ENCODE data around the gene TSPO. TPM values are rescaled to one million over a fixed set of nuclear protein-coding genes. Genes with fewer than 3 reads are reported as not detected.
"Not testable (repeated sequence)": the region's sequence is repeated elsewhere in the genome, so short reads cannot be mapped to it uniquely, and the experiment has no call there.

The TSPO gene
- total RNA-seq, 1 donor from 2014 or later, result 310 TPM

DNA sequence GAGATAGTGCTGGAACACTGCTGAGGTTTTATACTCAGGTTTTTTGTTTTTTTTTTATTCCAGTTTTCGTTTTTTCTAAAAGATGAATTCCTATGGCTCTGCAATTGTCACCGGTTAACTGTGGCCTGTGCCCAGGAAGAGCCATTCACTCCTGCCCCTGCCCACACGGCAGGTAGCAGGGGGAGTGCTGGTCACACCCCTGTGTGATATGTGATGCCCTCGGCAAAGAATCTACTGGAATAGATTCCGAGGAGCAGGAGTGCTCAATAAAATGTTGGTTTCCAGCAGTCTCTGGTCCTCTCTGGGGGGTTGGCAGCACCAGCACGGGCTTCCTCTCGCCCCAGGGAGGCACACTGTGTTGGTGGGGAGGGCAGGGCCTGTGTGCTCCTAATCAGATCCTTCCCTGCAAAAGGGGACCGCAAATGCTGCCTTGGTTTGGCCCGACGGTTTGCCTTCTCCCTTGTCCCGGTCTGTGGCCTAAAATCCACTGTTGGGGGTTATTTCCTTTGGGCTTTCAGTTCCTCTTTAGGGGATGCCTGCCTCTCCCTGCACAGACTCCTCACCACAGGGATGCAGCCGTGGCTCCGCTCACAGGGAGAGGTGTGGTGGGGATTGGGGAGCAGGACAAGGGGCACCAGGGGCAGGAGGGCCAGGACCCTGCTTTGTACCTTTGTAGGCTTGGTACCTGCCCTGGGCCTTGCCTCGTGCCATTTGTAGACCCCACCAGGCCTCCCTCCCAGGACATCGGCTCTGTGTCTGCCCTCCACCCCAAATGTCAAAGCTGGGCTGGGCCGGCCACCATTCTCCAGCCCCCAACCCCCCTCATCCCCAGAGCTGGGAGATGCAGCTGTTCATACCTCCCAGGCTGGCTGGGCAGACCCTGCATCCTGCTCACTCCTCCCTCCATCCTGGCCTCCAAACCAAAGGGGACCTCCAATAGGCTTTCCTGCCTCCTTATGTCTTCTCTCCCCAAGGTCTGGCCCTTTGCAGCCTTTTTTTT, 21.6 kb upstream of the TSPO start:
- no peak for DNase-seq (ENCODE audit: low read depth in 2 of 2)

DNA sequence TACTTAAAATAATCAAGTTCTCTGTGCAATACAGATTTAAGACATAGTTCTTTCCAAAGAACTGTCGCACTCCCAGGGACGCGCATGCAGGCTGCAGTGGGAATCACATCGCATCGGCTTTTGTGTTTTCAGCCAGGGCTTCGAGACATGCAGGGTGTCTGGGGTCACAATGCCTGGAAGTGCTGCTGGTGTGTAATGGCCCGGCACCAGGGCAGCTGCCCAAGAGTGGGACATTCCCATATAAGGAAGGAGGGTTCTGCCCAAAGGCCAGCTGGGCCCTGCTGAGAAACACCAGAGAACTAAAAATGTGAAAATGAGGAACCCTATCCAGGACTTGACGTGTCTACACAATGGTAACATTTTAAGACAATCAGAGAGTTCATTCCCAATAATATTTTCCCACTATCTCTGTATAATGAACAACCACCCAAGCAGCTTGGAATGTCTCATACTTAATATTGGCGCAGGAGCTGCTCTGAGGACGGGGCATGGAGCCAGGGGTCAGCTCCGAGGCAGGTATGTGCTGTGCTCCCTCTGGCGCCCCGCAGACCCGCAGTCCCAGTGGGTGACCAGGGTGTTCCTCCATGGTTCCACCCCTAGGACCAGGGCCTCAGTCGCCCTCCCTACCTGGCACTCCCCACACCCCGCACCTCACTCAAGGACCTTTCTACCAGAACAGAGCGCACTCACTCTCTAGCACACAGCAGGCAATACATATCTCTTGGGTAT, 19.4 kb upstream of the TSPO start:
- peak; percentile 20 to 67 for DNase-seq (ENCODE audit: low read depth in 2 of 2)

DNA sequence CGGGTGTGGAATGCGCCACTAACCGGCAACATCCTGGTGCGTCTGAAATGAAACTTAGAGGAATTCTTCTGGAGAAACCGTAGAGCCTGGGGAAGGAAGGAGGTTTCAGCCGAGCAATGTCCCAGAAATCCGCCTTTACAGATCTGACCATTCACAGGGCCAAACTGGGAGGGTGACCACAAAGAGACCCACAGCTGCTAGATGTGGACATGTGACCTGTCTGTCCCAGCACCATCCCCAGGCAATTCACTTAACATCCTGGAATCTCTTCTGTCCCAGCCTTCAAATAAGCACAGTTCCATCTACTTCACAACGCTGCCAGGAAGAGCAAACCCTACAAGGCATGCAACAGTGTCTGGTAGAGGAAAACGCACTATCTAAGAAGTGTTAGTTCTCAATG, 18.0 kb upstream of the TSPO start:
- DNase-seq (ENCODE audit: low read depth in 2 of 2), result no peak

DNA sequence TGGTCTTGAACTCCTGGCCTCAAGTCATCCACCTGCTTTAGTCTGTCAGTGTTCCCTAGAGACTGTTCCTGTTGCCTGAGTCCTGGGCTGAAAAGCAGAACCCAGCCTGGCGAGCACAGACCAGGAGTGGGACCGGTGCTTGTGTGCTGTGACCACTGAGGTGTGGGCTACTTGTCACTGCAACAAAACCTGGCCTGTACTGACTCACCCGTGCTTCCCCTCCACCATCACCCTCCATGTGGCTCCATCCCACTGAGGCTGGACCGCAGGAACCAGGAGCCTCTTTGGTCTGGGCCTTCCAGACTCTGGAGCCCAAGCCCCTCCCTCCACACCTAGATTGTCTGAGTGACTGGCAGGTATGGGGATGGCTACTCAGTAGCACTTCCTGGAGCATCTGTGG, 16.8 kb upstream of the TSPO start:
- DNase-seq (ENCODE audit: low read depth in 2 of 2), result no peak

DNA sequence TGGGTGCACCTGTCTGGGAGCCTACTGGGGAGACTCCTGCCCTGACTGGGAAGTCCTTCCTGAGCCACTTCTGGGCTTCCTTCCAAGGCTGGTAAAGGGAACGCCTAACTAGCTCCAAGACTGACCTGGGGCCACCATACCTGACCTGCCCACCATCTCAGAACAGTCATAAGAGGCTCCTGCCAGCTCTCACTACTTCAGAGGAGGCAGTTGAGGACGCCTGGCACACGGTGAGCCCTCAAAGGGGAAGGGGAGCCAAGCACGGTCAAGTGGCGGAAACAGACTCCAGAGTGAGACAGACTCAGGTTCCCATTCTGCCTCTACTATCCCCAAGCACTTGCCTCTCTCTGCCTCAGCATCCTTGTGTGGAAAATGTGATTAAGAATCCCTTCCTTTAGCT, 15.8 kb upstream of the TSPO start:
- DNase-seq (ENCODE audit: low read depth in 2 of 2), result no peak

DNA sequence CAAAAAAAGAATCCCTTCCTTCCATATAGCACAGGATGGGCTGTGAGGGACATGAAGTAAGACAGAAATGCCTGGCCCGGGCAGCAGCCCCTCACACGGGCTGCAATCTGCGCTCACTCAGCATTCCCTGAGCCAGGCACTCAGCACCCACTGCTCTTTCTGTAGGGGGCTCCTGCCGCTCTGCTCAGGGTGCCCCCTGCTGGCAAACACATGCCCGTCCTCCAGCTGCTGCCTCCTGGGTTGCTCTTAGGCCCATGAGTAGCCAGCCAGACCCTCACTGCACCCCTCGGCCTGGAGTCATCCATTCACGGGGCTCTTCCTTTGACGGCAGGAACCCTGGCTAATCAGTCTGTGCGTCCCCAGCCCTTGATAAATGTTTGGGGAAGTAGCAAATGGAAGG, 15.1 kb upstream of the TSPO start:
- peak; percentile 45 to 80 for DNase-seq (ENCODE audit: low read depth in 2 of 2)

DNA sequence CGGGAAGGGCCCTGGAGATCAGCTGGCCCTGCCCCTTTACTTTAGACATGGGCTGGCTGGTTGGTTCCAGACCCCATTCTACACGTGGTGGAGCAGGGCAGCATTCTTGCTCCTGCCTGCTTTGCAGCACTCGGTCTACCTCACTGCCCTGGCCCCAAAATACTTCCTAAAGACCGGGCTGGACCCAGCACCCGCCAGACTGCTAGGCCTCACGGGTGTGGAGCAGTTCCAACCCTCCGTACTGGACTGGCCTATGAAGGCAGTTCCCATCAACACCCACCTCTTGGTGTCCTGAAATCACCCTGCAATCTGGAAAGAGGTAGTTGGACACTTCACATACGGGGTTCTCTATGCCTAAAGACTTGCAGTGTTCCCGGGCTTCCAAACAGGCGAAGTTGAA, 14.6 kb upstream of the TSPO start:
- no peak for DNase-seq (ENCODE audit: low read depth in 2 of 2)

DNA sequence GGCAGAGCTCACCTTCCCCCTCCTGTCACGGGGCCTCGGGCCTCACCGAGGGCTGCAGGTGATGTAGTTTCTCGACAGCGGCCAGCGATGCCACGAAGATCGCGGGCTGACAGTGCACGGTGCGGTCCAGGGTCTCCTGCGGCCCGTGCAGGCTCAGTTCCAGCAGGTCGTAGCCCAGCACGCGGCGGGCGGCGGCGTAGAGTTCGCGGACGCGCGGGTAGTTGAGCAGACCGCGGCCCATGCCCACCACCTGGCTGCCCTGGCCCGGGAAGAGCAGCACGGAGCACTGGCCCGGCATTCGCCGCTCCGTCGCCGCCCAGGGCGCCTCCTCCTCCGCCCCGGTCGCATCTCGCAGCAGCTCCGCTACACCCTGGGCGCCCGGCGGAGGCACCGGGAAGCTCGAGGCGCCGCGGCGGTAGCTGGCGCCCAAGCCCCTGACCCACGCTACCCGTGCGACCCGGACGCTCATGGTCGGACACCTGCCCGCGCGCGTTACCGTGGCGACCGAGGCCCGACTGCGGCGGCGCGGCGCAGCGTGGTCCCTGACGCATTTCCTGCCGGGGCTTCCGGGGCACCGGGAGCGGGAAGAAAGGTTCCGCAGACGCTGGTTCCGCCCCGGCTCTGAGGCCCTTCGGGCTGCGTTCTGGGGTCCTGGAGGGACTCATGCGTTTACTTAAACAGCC, 8.3 kb upstream of the TSPO start, which contains the start of gene MCAT:
MCAT (minus strand) TSS at position 519 of the 683 bp plus-strand sequence; CDS start at position 469, 50 bp downstream.
- peak; percentile 80 to 90 for DNase-seq (ENCODE audit: low read depth in 2 of 2)

DNA sequence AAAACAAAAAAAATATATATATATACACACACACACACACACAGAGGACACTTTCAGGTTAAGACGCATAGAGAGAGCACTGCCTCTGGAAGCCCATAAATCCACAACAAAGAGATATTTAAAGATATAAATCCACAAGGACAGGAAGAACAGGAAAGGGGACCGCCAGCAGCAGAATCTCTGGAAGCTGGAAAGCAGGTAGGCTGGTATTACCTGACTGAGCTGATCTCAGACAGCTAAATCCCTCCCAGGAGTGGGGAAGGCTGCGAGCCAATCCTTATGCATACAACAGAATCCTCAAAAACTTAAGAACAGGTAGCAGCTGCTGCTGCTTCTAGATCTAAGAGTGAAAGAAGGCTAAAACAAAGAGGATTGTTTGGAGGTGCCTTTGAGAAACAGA, 6.4 kb upstream of the TSPO start:
- DNase-seq (ENCODE audit: low read depth in 2 of 2), result no peak

DNA sequence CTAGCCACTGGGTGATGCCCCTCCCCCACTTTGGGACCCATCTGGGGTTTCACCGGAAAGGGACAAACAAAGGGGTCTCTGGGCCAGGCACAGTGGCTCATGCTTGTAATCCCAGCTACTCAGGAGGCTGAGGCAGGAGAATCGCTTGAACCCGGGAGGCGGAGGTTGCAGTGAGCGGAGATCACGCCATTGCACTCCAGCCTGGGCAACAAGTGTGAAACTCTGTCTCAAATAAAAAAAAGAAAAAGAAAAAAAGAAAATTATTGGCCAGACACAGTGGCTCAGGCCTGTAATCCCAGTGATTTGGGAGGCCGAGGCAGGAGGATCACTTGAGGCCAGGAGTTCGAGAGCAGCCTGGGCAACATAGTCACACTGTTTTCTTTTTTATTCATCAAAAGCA, 6.0 kb upstream of the TSPO start:
- not testable (repeated sequence) for DNase-seq (ENCODE audit: low read depth in 2 of 2)

DNA sequence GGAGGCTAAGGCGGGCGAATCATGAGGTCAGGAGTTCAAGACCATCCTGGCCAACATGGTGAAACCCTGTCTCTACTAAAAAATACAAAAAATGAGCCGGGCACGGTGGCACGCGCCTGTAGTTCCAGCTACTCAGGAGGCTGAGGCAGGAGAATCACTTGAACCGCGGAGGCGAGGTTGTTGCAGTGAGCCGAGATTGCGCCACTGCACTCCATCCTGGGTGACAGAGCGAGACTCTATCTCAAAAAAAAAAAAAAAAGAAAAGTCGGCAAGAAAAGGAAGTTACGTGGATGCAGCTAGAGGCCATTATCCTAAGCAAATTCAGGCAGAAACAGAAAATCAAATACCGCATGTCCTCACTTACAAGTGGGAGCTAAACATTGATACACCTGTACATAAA, 5.0 kb upstream of the TSPO start:
- DNase-seq (ENCODE audit: low read depth in 2 of 2), result not testable (repeated sequence)

DNA sequence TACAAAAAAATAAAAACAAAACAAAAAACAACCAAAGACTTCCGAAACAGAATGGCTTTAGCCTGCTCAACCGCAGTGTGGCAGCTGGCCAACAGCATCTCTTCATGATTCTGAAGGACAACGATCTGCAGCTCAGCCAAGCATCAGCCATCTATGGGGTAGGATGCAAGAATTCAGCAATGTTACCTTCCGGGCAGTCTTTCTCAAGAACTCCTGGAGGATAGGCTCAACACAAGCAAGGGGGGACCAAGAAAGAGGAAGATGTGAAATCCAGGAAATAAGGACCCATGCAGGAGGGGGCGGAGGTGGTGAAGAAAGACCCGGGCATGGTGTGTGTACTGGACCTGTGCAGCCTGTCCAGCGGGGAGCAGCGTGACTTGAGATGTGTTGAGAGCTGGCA, 3.5 kb upstream of the TSPO start:
- no peak for DNase-seq (ENCODE audit: low read depth in 2 of 2)

DNA sequence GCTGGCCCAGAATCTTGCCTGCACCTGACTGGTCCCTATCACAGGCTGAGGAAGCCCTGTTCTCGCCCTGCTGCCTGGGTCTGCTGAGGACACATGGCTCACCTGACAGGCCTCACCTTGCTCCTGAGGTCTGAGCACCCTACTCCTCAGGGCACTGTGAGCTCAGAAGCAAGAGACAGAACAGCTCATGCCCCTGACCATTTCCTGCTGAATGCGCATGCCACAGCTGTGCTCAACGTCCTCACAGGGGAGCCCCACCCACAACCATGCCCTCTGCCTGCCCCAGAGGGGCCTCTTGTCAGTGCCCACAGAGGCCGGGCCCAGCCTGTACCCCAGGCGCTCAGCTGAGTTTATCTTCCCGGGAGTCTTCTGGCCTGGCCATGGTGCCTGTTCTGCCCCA, 2.8 kb upstream of the TSPO start:
- peak in 1 of 2 donors; percentile 24 for DNase-seq (ENCODE audit: low read depth in 2 of 2)

DNA sequence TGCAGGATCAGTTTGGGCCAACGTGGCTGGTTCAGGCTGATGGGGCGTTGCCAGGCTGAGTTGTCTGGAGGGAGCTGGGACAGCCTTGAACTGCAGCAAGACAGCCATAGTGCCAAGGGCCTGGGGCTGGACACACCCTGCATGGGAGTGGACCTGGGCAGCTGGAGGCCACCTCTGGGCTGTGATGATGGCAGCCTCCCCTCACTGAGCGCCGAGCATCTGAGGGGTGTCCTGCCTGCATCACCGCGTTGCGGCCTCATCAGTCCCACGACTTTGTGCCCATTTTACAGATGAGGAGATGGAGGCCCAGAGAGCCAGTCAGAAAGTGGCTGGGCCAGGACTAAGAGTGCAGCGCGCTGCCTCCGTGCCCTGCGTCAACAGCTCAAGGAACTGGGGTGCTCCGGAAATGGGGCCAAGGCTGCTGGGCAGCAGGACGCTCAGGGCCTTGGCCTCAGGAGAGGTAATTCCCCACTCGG, 590 bp upstream of the TSPO start:
- no peak for DNase-seq (ENCODE audit: low read depth in 2 of 2)

DNA sequence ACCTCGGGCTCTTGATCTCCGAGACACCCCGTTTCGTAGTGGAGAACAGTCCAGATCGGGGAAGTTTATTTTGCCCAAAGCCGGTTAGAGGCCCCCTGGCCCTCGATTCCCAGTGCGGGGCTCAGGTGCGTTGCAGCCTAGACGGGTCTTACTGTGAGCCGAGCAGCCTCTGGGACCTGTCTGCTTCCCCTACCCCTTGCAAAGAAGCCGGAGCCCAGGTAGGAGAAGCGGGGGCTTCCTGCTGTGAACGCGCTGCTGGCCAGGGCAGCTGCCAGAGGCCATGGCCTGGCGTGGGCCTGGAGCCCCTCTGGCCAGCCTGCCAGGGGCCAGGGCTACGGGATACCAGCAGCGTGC, 621 bp downstream of the TSPO start:
- DNase-seq (ENCODE audit: low read depth in 2 of 2), result no peak

DNA sequence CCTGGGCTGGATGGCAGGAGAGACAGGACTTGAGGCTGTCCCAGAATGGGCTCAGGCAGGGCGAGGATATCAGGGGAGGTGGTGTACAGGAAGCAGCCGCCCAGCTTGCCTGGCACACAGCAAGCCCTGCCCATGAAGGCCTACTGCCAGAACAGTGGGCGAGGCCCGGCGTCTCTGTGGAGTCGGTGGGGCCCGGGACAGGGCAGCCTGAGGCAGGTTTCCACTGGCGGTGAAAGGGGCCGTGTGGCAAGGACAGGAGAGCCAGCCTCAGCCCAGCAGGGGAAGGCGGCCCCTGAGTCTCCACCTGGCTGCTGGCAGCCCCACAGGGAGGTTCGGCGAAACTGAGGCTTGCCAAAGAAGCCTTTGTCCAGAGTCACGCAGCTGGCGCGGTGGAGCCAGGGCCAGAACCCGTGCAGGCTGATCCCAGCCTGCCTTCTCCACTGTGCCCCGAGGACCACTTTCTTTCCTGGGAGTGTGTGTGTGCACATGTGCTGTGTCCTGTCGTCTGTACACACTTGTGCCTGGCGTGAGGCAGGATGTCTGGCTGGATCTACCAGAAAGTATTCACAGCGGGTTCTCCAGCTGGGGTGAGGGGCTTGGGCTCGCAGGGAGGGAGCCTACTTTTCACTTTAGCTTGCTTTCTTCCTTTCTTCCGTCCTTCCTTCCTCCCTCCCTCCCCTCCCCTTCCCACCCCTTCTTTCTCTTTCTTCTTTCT, 1.2 kb downstream of the TSPO start:
- peak; percentile 50 to 54 for DNase-seq (ENCODE audit: low read depth in 2 of 2)

DNA sequence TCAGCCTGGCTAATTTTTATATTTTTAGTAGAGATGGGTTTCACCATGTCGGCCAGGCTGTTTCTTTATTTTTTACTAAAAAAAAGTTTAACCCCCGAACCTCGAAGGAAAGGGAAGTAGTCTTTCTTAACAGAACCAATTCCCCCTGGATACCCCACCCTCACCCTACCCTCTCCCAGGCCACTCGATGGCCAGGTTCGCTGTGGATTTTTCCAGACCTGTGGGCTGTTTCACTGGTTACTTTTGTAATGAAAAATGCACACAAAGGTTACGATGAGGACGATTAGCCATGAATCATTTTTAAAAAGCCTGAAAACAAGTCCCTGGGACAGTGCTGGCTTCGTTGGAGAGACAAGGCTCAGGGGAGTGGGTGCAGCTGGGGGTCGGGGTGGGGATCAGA, 2.5 kb downstream of the TSPO start:
- DNase-seq (ENCODE audit: low read depth in 2 of 2), result peak in 1 of 2 donors; percentile 42

DNA sequence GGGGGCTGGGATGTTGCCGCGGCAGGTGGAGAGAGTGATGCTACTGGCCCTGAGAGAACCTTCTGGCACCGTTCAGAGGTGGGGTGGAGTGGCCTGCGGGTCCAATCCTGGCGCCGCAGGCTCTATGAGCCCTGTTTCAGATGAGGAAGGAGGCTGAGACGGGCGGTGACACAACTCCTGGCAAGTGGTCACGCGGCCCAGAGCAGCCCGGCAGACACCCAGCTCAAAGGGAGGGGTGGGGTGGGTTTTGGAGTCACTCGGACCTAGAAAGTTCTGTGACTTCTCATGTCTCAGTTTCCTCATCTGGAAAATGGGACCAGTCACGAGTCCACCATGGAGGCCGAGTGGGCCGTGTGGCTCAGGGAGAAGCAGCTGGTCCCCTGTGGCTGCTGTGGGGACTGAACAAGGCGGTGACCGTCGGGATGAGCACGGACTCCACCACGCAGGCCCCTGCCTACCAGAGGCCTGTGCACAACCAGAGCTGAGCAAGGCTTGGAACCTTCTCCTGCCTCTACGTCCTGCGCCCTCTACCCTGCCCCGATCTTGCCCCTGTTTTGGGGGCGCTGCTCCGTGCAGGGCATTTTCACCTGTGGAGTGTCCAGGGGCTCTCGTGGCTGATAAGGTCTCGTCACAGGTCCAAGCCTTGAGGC, 3.7 kb downstream of the TSPO start:
- DNase-seq (ENCODE audit: low read depth in 2 of 2), result no peak

DNA sequence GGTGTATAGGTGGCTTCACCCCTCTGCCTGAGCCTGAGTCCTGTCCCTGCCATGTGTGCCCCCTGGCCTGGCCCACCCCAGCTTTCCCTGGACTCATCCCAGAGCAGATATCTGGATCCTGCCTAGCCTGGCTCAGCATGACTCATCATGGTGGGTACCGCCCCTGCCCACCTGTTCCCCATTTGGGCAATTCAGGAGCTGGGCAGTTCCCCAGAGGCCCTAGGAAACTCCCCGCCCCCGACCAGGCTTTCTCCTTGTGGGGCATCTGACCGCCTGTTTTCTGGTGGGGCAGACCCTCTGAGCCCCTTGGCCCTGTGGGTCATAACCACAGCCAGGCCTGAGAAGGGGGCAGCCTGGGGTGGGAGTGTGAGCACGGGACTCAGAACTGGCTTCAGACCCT, 4.4 kb downstream of the TSPO start:
- DNase-seq (ENCODE audit: low read depth in 2 of 2), result no peak

DNA sequence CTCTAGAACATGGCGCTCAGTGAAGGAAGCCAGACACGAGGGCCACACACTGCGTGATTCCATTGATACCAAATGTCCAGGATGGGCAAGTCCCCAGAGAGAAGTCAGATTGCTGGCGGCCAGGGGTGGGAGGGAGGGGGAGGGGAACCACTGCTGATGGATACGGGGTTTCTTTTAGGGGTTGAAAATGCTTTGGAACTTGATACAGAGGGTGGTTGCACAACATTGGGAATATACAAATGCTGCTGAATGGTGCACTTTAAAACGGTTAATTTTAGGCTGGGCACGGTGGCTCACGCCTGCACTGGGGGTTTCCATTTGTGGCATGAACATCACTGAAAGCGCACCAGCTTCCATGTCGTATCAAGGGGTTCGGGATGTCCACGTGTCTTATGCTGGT, 5.1 kb downstream of the TSPO start:
- no peak for DNase-seq (ENCODE audit: low read depth in 2 of 2)

Data from lung microvascular endothelial cell (primary cell).